Mesenchymal stem cell (in vitro differentiated cells and primary cell): Measurements from ENCODE around the gene NCOA6.

Experiments used
- DNase-seq: peaks from one replicate; pipeline ENCODE4 v3.0.0-alpha.2; 2013
- H2AFZ ChIP-seq: one replicate; pipeline ENCODE4 v1.6.1; 2013; ENCODE audit warnings: low read depth, mild to moderate bottlenecking, control low read depth, inconsistent platforms, low read length, moderate library complexity
- H2AK5ac ChIP-seq: 2 replicates; pipeline ENCODE4 v1.6.1; 2013; ENCODE audit warnings: low read length, moderate library complexity, mild to moderate bottlenecking, inconsistent platforms; ENCODE audit not compliant: severe bottlenecking
- H2BK120ac ChIP-seq: one replicate; pipeline ENCODE4 v1.6.1; 2013; ENCODE audit warnings: low read depth, mild to moderate bottlenecking, inconsistent platforms, low read length, moderate library complexity
- H2BK12ac ChIP-seq, 2 experiments: one replicate each; pipeline ENCODE4 v1.6.1; 2013; ENCODE audit warnings: inconsistent platforms in 2 of 2, low read length in 2 of 2, mild to moderate bottlenecking in 2 of 2, moderate library complexity in 2 of 2, control low read depth in 1 of 2
- H2BK15ac ChIP-seq: one replicate; pipeline ENCODE4 v1.6.1; 2013; ENCODE audit warnings: mild to moderate bottlenecking, low read depth, inconsistent platforms; ENCODE audit not compliant: poor library complexity, severe bottlenecking
- H2BK5ac ChIP-seq: 2 replicates; pipeline ENCODE4 v1.6.1; 2013; ENCODE audit warnings: low read depth, mild to moderate bottlenecking, low read length, control low read depth, inconsistent platforms; ENCODE audit not compliant: poor library complexity, severe bottlenecking
- H3K14ac ChIP-seq, 2 experiments: one replicate each; pipeline ENCODE4 v1.6.1; 2013; ENCODE audit warnings: inconsistent platforms in 2 of 2, low read length in 2 of 2, control low read depth in 1 of 2, mild to moderate bottlenecking in 1 of 2, moderate library complexity in 1 of 2
- H3K18ac ChIP-seq, 2 experiments: one replicate each; pipeline ENCODE4 v1.6.1; 2013; ENCODE audit warnings: inconsistent platforms in 2 of 2, low read length in 2 of 2, control low read depth in 1 of 2, low read depth in 1 of 2, mild to moderate bottlenecking in 1 of 2
- H3K23ac ChIP-seq, 2 experiments: one replicate each; pipeline ENCODE4 v1.6.1; 2013; ENCODE audit warnings: inconsistent platforms in 2 of 2, low read length in 2 of 2, mild to moderate bottlenecking in 2 of 2, moderate library complexity in 2 of 2, control low read depth in 1 of 2
- H3K27ac ChIP-seq: 2 replicates; pipeline ENCODE4 v1.5.1; 2013; ENCODE audit warnings: mild to moderate bottlenecking, moderate library complexity, low read length, control low read depth, inconsistent platforms; ENCODE audit not compliant: poor library complexity, severe bottlenecking
- H3K27me3 ChIP-seq, 2 experiments: 2 replicates each; pipeline versions ENCODE4 v1.6.1 to v1.7.0; 2013; ENCODE audit warnings: low read length in 2 of 2, mild to moderate bottlenecking in 2 of 2, moderate library complexity in 2 of 2, control low read depth in 1 of 2, inconsistent platforms in 1 of 2; ENCODE audit not compliant: control insufficient read depth in 1 of 2, insufficient read depth in 1 of 2
- H3K36me3 ChIP-seq, 2 experiments: 2 replicates each; pipeline versions ENCODE4 v1.6.1 to v1.7.0; 2013; ENCODE audit warnings: low read length in 2 of 2, control low read depth in 1 of 2, inconsistent platforms in 1 of 2, low read depth in 1 of 2, mild to moderate bottlenecking in 1 of 2; ENCODE audit not compliant: insufficient read depth in 2 of 2, control insufficient read depth in 1 of 2
- H3K4ac ChIP-seq, 2 experiments: one replicate each; pipeline ENCODE4 v1.6.1; 2013; ENCODE audit warnings: inconsistent platforms in 2 of 2, low read length in 2 of 2, mild to moderate bottlenecking in 2 of 2, moderate library complexity in 2 of 2, control low read depth in 1 of 2, low read depth in 1 of 2
- H3K4me1 ChIP-seq: 2 replicates; pipeline ENCODE4 v1.6.1; 2013; ENCODE audit warnings: low read depth, low read length, control low read depth; ENCODE audit not compliant: control insufficient read depth, insufficient read depth
- H3K4me2 ChIP-seq: 2 replicates; pipeline ENCODE4 v1.6.1; 2013; ENCODE audit warnings: low read length, mild to moderate bottlenecking, inconsistent platforms; ENCODE audit not compliant: poor library complexity, severe bottlenecking
- H3K4me3 ChIP-seq, 2 experiments: 2 replicates each; pipeline versions ENCODE4 v1.5.1 to v1.7.0; 2013; ENCODE audit warnings: low read length in 2 of 2, mild to moderate bottlenecking in 2 of 2, control low read depth in 1 of 2, low read depth in 1 of 2; ENCODE audit not compliant: insufficient read depth in 1 of 2
- H3K79me1 ChIP-seq: replicated peaks from 2 replicates; pipeline ENCODE4 v1.6.1; 2013; ENCODE audit warnings: mild to moderate bottlenecking, control low read depth, low read length, inconsistent platforms; ENCODE audit not compliant: poor library complexity, severe bottlenecking
- H3K9ac ChIP-seq: 2 replicates; pipeline ENCODE4 v1.7.0; 2013; ENCODE audit warnings: mild to moderate bottlenecking, low read length, moderate library complexity
- H3K9me3 ChIP-seq: 2 replicates; pipeline ENCODE4 v1.7.0; 2013; ENCODE audit warnings: mild to moderate bottlenecking, low read length; ENCODE audit not compliant: control insufficient read depth
- H4K8ac ChIP-seq: one replicate; pipeline ENCODE4 v1.6.1; 2013; ENCODE audit warnings: inconsistent platforms, mild to moderate bottlenecking, low read length, moderate library complexity
- H4K91ac ChIP-seq: one replicate; pipeline ENCODE4 v1.6.1; 2013; ENCODE audit warnings: mild to moderate bottlenecking, low read length, inconsistent platforms
- WGBS: methylation state at CpG from one replicate; pipeline ENCODE4 v1.1.7; 2013; ENCODE audit warnings: mixed read lengths; 5-methylcytosine and 5-hydroxymethylcytosine counted together

The NCOA6 gene

GRCh38 chr20:34709044-34709830 is 116.2 kb downstream of the NCOA6 start:
- peak overlapping the region; percentile 96 for H4K8ac ChIP-seq
- no peaks in the 10 kb centered on the region for H3K9me3 ChIP-seq
- H3K79me1 ChIP-seq = peaks cover 14% of the 10 kb centered on the region
- H2AK5ac ChIP-seq = no peak overlapping the region
- no peak overlapping the region for H4K91ac ChIP-seq
- H3K4me2 ChIP-seq = peak overlapping the region; percentile 92
- H2BK5ac ChIP-seq = peak overlapping the region; percentile 76
- H3K14ac ChIP-seq = peak overlapping the region in 1 of 2 experiments; percentile 12
- H3K4ac ChIP-seq = peak overlapping the region in 1 of 2 experiments; percentile 46
- H3K36me3 ChIP-seq = peaks cover 23 to 27% of the 10 kb centered on the region in 2 experiments
- H3K23ac ChIP-seq = no peak overlapping the region
- no peaks in the 10 kb centered on the region for H3K27me3 ChIP-seq
- H2BK15ac ChIP-seq = peak overlapping the region; percentile 64
- peak overlapping the region; percentile 48 for H2AFZ ChIP-seq
- peak overlapping the region; percentile 87 for H2BK120ac ChIP-seq
- H3K4me1 ChIP-seq = peaks cover 36% of the 10 kb centered on the region
- no peak overlapping the region for H3K27ac ChIP-seq
- H2BK12ac ChIP-seq = peak overlapping the region in 1 of 2 experiments; percentile 48
- peak overlapping the region; percentile 83 for H3K9ac ChIP-seq
- peak; percentile 86 for DNase-seq
- WGBS = 2% methylated on average over 62 of the region's 64 CpGs
- H3K18ac ChIP-seq = peak overlapping the region; percentile 75 to 79
- H3K4me3 ChIP-seq = peak overlapping the region; percentile 58 to 81

DNA sequence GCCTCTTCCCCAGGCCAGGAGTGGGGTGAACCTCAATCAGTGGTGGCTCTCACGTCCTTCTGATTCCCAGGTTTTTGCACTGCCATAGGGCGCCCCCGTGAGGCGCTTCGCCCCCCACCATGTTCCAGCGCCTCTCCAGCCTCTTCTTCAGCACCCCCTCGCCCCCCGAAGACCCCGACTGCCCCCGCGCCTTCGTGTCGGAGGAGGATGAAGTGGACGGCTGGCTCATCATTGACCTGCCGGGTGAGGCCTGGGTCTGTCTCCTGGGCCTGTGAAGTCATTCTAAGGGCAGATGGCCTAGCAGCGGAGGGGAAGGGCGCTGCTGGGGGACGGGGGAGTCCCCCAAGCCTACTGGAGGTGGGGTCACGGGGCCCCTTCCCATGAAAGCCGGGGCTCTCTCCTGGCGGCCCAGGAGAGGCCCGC is 116.8 kb downstream of the NCOA6 start:
- Histone ChIP-seq H3K9me3 (no peaks in the 10 kb centered on the region), H2BK120ac (peak overlapping the region; percentile 27), H4K91ac (no peak overlapping the region), H3K4me3 (peak overlapping the region; percentile 58 to 81), H3K18ac (peak overlapping the region; percentile 75 to 79), H2BK12ac (no peak overlapping the region), H3K14ac (no peak overlapping the region), H3K79me1 (peaks cover 14% of the 10 kb centered on the region), H3K27ac (no peak overlapping the region), H3K4ac (no peak overlapping the region), H2BK5ac (no peak overlapping the region), H2AFZ (peak overlapping the region; percentile 5), H3K9ac (peak overlapping the region; percentile 83), H3K23ac (no peak overlapping the region), H3K27me3 (no peaks in the 10 kb centered on the region), H3K36me3 (peaks cover 20 to 25% of the 10 kb centered on the region in 2 experiments), H2BK15ac (peak overlapping the region; percentile 60), H2AK5ac (no peak overlapping the region), H4K8ac (peak overlapping the region; percentile 27), H3K4me2 (peak overlapping the region; percentile 92), H3K4me1 (peaks cover 30% of the 10 kb centered on the region)
- 7% methylated on average over 17 of the region's 22 CpGs for WGBS
- peak; percentile 61 for DNase-seq

- Histone ChIP-seq H3K27me3 (peaks cover 0 to 3% of the 10 kb centered on the region in 2 experiments), H4K91ac (no peak overlapping the region), H2BK120ac (no peak overlapping the region), H3K9ac (no peak overlapping the region), H3K4me2 (no peak overlapping the region), H3K36me3 (peaks cover 15 to 16% of the 10 kb centered on the region in 2 experiments), H3K18ac (no peak overlapping the region), H2BK15ac (no peak overlapping the region), H3K14ac (no peak overlapping the region), H3K79me1 (peaks cover 14% of the 10 kb centered on the region), H2AK5ac (no peak overlapping the region), H3K4me1 (peaks cover 26% of the 10 kb centered on the region), H3K9me3 (no peaks in the 10 kb centered on the region), H3K27ac (no peak overlapping the region), H3K4me3 (no peak overlapping the region), H2AFZ (no peak overlapping the region), H2BK12ac (no peak overlapping the region), H3K4ac (no peak overlapping the region), H4K8ac (no peak overlapping the region), H3K23ac (no peak overlapping the region), H2BK5ac (no peak overlapping the region)
- WGBS = 93% methylated on average over 3 of the region's 3 CpGs
- no peak for DNase-seq
Observed at GRCh38 chr20:34706912-34707784, 118.3 kb downstream of the NCOA6 start.
